Activated CD8-positive, alpha-beta memory T cell treated with anti-CD3 and anti-CD28 coated beads, Interleukin-2, amount 50 U/mL, for 1 hour (primary cell): ENCODE results near the gene CXCR5.

ENCODE experiments used
- DNase-seq: peaks from one replicate; pipeline ENCODE4 v3.0.0-alpha.2; 2020; ENCODE audit errors: extremely low read depth

CXCR5 gene

GRCh38 chr11:118912742-118913410 lies 29.2 kb downstream of the CXCR5 start:
- no peak for DNase-seq

GRCh38 chr11:118913411-118914125 lies 29.9 kb downstream of the CXCR5 start:
- no peak for DNase-seq

- DNase-seq = no peak
Observed at GRCh38 chr11:118914178-118914918, 30.7 kb downstream of the CXCR5 start.

- DNase-seq = no peak
Observed at GRCh38 chr11:118914987-118915386, 31.3 kb downstream of the CXCR5 start.

- DNase-seq = no peak
Observed at GRCh38 chr11:118915396-118915795, 31.7 kb downstream of the CXCR5 start.

GRCh38 chr11:118915941-118916841 lies 32.5 kb downstream of the CXCR5 start:
- no peak for DNase-seq

GRCh38 chr11:118916842-118917388 lies 33.2 kb downstream of the CXCR5 start:
- DNase-seq = no peak

- no peak for DNase-seq
Observed at GRCh38 chr11:118917481-118918127, 33.9 kb downstream of the CXCR5 start.

GRCh38 chr11:118918128-118918685 lies 34.5 kb downstream of the CXCR5 start:
- DNase-seq = no peak

GRCh38 chr11:118918686-118919280 lies 35.1 kb downstream of the CXCR5 start:
- DNase-seq = no peak

GRCh38 chr11:118921121-118921928 lies 37.6 kb downstream of the CXCR5 start:
- no peak for DNase-seq

- no peak for DNase-seq
Observed at GRCh38 chr11:118921929-118922744, 38.4 kb downstream of the CXCR5 start.

GRCh38 chr11:118922745-118923627 lies 39.3 kb downstream of the CXCR5 start:
- no peak for DNase-seq

- DNase-seq = no peak
Observed at GRCh38 chr11:118923721-118924587, 40.3 kb downstream of the CXCR5 start.

GRCh38 chr11:118924591-118925585 lies 41.2 kb downstream of the CXCR5 start:
- no peak for DNase-seq
